HG03135 (cell line): ENCODE measurements around the gene FAM83D.
"Not testable (repeated sequence)": the region's sequence is repeated elsewhere in the genome, so short reads cannot be mapped to it uniquely, and the experiment has no call there.

Experiments
- ATAC-seq: cut with Tn5 transposase; IDR thresholded peaks from one replicate; pipeline ENCODE4 v1.9.1; 2021; ENCODE audit warnings: mild to moderate bottlenecking, moderate library complexity; ENCODE audit not compliant: unreplicated experiment

FAM83D gene

GRCh38 chr20:38962044-38962927 is 36.1 kb downstream of the FAM83D start, which contains the start of gene DHX35:
DHX35 (plus strand) TSS chr20:38962344; CDS start chr20:38962368, 24 bp downstream.
- ATAC-seq: peak; percentile 95

GRCh38 chr20:38962928-38963401 is 36.7 kb downstream of the FAM83D start:
- no peak for ATAC-seq

GRCh38 chr20:38963745-38964144 is 37.5 kb downstream of the FAM83D start:
- ATAC-seq: no peak

- ATAC-seq: no peak
These were observed 39.0 kb downstream of the FAM83D start for GRCh38 chr20:38965264-38965663.

- no peak for ATAC-seq
These were observed 41.9 kb downstream of the FAM83D start for GRCh38 chr20:38968090-38968489.

- no peak for ATAC-seq
These were observed 43.5 kb downstream of the FAM83D start for GRCh38 chr20:38969708-38970107.

GRCh38 chr20:38970302-38970701 is 44.1 kb downstream of the FAM83D start:
- ATAC-seq: no peak

- no peak for ATAC-seq
These were observed 46.9 kb downstream of the FAM83D start for GRCh38 chr20:38973107-38973506.

GRCh38 chr20:38973645-38974044 is 47.4 kb downstream of the FAM83D start:
- ATAC-seq: no peak

GRCh38 chr20:38975539-38976120 is 49.4 kb downstream of the FAM83D start:
- no peak for ATAC-seq

GRCh38 chr20:38979434-38979833 is 53.2 kb downstream of the FAM83D start:
- ATAC-seq: no peak

- ATAC-seq: no peak
These were observed 53.6 kb downstream of the FAM83D start for GRCh38 chr20:38979842-38980241.

GRCh38 chr20:38982291-38982690 is 56.1 kb downstream of the FAM83D start:
- no peak for ATAC-seq

- ATAC-seq: no peak
These were observed 58.8 kb downstream of the FAM83D start for GRCh38 chr20:38985060-38985459.

- no peak for ATAC-seq
These were observed 59.5 kb downstream of the FAM83D start for GRCh38 chr20:38985603-38986170.

- ATAC-seq: no peak
These were observed 60.4 kb downstream of the FAM83D start for GRCh38 chr20:38986663-38987062.

- ATAC-seq: peak; percentile 80
These were observed 61.6 kb downstream of the FAM83D start for GRCh38 chr20:38987777-38988176.

- no peak for ATAC-seq
These were observed 64.5 kb downstream of the FAM83D start for GRCh38 chr20:38990728-38991127.

- ATAC-seq: no peak
These were observed 65.8 kb downstream of the FAM83D start for GRCh38 chr20:38991814-38992704.

- ATAC-seq: no peak
These were observed 69.4 kb downstream of the FAM83D start for GRCh38 chr20:38995536-38996044.

- ATAC-seq: not testable (repeated sequence)
These were observed 70.6 kb downstream of the FAM83D start for GRCh38 chr20:38996866-38997265.
